Fibroblast of pulmonary artery (primary cell): ENCODE results near the gene KIF9.

Source experiments
- DNase-seq: peaks from one replicate; pipeline ENCODE4 v3.0.0-alpha.2; 2010; ENCODE audit warnings: low read depth
- H3K4me3 ChIP-seq: replicated peaks from 2 replicates; pipeline ENCODE4 v1.5.1; 2011; ENCODE audit warnings: low read depth, mild to moderate bottlenecking, control low read depth, low read length, moderate library complexity
- TF ChIP-seq, protein P1 (sequence below): IDR thresholded peaks from 2 replicates; pipeline ENCODE4 v1.5.1; 2011; ENCODE audit warnings: mild to moderate bottlenecking, control low read depth, low read length, inconsistent platforms; ENCODE audit errors: missing control alignments

KIF9 gene

DNA sequence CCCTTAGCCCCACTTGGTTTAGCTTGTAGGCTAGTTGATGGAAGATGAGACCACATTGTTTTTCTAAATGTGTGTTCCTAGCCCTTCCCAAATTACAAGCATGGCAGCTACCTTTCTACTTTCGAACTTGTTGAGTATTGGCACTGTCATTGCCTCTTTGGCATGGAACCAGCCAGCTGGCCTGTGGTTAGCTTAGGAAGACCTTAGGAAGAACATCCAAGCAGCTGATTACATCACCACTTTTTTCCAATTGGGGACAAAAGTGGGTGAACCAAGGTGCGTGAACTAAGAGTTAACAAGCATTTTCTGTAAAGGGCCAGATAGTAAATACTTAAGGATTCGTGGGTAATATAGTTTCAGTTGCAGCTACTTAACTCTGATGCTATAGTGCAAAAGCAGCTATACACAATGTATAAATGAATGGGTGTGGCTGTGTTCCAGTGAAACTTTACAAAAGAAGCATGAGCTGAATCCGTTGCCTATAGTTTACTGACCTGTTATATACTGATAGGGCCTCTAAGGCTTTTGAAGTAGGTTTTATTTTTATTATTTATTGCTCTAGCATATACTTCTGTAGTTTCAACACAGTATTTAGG lies 8.7 kb upstream of the KIF9 start:
- H3K4me3 ChIP-seq: no peak overlapping the region
- DNase-seq: no peak

DNA sequence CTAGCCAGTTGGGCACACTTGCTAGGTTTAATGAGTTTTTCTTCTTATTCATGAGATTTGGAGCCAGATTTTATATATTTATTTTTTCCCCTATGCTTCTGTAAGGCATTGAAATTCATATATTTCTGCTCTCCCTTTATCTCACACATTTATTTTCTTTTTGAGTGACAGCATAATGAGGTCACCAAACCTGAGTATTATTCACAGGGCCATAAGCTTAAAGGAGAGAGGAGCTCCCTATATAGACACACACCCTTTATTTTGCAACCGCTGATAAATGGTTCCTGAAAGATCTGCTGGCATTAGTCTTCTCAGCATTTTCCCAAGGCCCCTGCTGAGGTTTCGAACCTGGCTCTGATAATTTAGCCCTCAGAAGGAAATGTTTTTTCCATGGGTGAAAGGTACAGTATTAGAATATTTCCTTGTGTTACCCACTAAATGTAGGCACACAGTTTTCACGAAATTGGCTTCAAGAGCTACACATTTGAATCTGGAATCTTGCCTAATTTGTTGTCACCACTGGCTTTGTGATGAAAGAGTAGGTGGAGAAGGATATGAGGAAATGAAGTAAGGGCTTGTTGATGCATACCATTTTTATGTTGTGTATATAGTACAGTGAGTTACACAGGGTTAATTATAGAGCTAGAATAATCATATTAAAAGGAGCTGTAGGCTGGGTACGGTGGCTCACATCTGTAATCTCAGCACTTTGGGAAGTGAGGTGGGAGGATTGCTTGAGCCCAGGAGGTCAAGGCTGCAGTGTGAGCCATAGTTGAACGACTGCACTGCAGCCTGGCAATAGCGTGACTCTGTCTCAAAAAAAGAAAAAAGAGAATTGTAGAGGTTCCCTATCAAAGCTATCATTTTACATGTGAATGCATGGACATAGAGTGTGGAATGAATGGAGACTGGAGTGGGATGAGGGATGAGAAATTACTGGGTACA lies 6.6 kb upstream of the KIF9 start:
- TF ChIP-seq, protein P1, sequence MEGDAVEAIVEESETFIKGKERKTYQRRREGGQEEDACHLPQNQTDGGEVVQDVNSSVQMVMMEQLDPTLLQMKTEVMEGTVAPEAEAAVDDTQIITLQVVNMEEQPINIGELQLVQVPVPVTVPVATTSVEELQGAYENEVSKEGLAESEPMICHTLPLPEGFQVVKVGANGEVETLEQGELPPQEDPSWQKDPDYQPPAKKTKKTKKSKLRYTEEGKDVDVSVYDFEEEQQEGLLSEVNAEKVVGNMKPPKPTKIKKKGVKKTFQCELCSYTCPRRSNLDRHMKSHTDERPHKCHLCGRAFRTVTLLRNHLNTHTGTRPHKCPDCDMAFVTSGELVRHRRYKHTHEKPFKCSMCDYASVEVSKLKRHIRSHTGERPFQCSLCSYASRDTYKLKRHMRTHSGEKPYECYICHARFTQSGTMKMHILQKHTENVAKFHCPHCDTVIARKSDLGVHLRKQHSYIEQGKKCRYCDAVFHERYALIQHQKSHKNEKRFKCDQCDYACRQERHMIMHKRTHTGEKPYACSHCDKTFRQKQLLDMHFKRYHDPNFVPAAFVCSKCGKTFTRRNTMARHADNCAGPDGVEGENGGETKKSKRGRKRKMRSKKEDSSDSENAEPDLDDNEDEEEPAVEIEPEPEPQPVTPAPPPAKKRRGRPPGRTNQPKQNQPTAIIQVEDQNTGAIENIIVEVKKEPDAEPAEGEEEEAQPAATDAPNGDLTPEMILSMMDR: no peak
- H3K4me3 ChIP-seq: no peak overlapping the region

More for the DNA sequence above, 8.7 kb upstream of the KIF9 start:
- TF ChIP-seq, protein P1: no peak

DNA sequence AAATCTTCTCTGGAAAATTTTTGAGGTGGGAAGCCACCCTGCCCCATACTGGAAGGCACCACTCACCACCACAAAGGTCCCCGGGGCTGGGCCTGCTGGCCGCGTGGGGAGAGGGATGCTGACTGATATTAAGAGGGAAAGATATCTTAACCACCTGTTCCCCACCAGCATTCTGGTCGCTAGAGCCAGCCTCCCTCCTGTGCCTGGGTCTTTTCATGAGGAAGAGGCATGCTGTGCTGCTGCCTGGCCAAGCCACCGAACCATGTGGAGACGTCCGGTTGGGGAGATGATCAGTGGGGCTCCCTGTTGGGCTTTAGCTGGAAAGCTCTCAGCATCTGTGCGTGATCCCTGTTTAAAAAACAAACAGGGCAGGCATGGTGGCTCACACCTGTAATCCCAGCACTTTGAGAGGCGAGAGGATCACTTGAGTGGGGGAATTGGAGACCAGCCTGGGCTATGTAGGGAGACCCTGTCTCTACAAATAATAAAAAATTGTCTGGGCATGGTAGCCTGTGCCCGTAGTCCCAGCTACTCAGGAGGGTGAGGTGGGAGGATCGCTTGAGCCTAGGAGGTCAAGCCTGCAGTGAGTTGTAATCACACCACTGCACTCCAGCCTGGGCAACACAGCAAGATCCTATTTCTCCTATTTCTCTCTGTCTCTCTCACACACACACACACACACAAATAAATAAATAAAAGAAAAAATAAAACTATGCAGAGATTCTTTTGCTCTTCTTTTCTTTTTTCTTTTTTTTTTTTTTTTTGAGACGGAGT lies 1.2 kb upstream of the KIF9 start:
- TF ChIP-seq, protein P1: no peak
- H3K4me3 ChIP-seq: peak overlapping the region; percentile 92
- no peak for DNase-seq

More for the DNA sequence above, 6.6 kb upstream of the KIF9 start:
- DNase-seq: peak; percentile 31

DNA sequence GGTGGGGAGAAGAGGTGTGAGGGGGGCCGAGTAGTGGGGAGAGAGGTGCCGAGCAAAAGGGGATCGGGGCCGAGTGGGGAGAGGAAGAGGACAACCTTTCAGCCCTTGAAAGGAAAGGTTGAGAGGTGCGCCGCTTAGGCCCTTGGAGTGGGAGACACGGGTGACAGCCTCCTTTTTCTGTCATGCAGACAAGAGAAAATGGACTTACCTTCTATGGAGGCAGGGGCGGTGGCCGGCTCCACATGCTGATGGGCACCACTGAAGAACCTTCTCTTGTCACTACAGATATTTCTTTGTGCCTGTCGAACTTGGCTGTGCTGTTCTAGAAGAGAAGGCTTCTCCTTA lies 566 bp upstream of the KIF9 start:
- TF ChIP-seq, protein P1: no peak
- DNase-seq: no peak
- peak overlapping the region; percentile 92 for H3K4me3 ChIP-seq

DNA sequence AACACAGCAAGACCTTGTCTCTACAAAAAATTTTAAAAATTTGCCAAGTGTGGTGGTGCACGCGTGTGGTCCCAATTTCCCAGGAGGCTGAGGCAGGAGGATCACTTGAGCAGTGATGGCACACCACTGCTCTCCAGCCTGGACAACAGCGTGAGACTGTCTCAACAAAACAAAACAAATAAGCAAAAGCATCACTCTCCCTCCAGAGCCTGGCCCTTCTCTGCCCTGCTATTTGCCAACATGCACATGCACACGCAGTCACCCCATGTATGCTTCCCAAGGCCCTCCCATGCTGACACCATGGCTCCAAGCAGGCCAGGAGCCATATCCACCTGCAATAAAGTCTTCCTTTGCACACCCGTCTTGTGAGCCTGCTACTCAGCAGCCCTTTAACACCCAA lies 2.1 kb downstream of the KIF9 start:
- TF ChIP-seq, protein P1: no peak
- no peak for DNase-seq
- H3K4me3 ChIP-seq: no peak overlapping the region

DNA sequence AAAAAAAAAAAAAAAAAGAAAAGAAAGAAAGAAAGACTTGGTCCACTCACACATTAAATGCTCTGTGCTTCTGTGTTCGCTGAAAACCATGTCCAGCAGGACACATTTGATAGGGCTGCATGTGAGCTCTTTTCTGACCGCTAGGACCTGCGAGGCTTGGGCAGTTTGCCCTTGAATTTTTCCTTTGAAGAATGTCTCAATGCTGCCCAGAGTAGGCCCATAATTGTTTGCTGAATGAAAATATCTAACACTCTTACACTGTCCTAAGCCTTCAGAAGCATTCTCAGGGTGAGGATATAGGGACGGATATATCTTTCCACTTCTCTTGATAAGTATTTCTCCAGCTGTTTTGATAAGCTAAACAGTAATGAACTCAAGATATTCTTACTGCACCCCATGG lies 6.0 kb downstream of the KIF9 start:
- TF ChIP-seq, protein P1: no peak
- no peak overlapping the region for H3K4me3 ChIP-seq
- DNase-seq: no peak
